Epithelial cell of prostate (primary cell): ENCODE data around the gene KCNT2.

Source experiments
- DNase-seq: peaks from one replicate; pipeline ENCODE4 v3.0.0-alpha.2; 2011; ENCODE audit warnings: low read depth, low spot score
- H3K27ac ChIP-seq: fragments of 450-650 bp; 2 replicates; pipeline ENCODE4 v1.5.1; 2017; ENCODE audit warnings: mild to moderate bottlenecking

KCNT2 gene

GRCh38 chr1:196593955-196594354, 14.3 kb downstream of the KCNT2 start:
- H3K27ac ChIP-seq, result no peak overlapping the region
- DNase-seq, result no peak

DNA sequence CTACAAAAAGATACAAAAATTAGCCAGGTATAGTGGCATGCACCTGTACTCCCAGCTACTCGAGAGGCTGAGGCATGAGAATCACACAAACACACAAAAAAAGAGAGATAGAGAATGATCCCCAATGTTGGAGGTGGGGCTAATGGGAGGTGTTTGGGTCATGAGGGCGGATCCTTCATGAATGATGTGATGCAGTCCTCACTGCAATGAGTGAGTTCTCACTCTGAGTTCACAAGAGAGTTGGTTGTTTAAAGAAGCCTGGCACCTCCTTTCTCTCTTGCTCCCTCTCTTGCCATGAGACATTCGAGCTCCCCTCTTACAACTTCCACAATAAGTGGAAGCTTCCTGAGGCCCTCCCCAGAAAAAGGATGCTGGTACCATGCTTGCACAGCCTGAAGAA, 17.3 kb downstream of the KCNT2 start:
- no peak overlapping the region for H3K27ac ChIP-seq
- no peak for DNase-seq

DNA sequence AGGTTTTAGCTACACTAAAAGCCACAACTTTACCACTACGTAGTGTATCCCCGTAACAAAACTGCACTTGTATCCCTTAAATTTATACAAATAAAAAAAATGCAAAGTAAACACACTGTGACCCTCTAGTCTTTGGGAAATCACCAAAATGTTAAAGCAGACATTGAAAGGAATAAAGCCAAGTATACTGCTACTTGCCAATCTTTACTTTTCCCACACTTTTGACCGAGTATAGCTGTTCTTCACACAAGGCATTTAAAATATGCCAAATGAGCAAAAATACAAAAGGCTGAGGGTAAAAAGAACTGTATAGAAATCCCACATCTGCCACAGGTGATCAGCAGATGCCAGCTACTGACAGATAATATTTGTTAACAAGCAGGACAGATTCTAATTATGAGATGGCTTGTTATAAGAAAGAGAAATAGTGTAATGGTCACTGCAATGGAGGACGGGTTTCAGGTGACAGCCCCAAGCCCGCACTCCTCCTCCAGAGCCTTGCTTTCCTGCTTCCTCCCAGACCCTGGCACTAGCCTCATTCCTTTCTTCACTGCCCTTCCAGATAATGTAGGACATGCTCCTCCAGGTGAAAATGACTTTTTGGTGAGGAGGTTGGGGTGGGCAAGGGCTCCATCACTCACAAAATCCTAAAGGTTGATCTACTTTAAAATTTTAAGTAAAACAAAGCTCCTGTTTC, 18.1 kb downstream of the KCNT2 start:
- H3K27ac ChIP-seq, result no peak overlapping the region

GRCh38 chr1:196584696-196585095, 23.5 kb downstream of the KCNT2 start:
- H3K27ac ChIP-seq, result no peak overlapping the region
- DNase-seq, result no peak

More for the DNA sequence above, 18.1 kb downstream of the KCNT2 start:
- no peak for DNase-seq

- no peak overlapping the region for H3K27ac ChIP-seq
- DNase-seq, result no peak
Observed at GRCh38 chr1:196577386-196577785, 30.9 kb downstream of the KCNT2 start.

GRCh38 chr1:196573226-196573625, 35.0 kb downstream of the KCNT2 start:
- no peak for DNase-seq
- no peak overlapping the region for H3K27ac ChIP-seq

- no peak overlapping the region for H3K27ac ChIP-seq
- DNase-seq, result no peak
Observed at GRCh38 chr1:196567238-196567637, 41.0 kb downstream of the KCNT2 start.

DNA sequence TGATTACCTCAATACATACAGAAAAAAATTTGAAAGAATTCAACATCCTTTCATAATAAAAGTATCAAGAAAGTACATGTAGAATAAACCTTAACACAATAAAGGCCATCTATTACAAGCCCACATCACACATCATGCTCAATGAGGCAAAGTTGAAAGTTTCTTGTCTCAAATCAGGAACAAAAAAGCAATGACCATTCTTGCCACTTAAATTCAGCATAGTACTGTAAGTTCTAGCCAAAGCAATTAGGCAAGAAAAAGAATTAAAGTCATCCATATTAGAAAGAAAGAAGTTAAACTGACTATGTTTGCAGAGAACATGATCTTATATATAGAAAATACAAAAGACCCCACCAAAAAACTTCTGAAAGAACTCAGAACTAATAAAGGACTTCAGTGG, 44.5 kb downstream of the KCNT2 start:
- no peak for DNase-seq
- no peak overlapping the region for H3K27ac ChIP-seq

DNA sequence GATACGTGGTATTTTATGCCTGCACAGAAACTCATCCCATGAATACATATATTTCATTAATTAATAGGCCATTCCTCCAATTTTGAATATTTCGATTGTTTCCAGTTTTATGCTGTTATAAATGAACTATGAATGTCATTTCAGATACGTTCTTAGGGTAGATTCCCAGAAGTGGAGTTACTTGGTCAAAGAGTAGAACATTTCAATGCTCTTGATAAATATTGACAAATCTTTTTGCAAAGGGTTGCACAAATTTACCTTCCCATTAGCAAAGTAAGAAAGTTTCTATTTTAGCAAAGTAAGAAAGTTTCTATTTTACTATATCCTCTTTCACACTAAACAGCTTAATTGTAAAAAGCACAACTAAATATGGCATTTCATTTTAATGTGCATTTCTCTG, 48.9 kb downstream of the KCNT2 start:
- DNase-seq, result no peak

GRCh38 chr1:196558411-196558810, 49.8 kb downstream of the KCNT2 start:
- no peak overlapping the region for H3K27ac ChIP-seq

More for the DNA sequence above, 48.9 kb downstream of the KCNT2 start:
- no peak overlapping the region for H3K27ac ChIP-seq

DNA sequence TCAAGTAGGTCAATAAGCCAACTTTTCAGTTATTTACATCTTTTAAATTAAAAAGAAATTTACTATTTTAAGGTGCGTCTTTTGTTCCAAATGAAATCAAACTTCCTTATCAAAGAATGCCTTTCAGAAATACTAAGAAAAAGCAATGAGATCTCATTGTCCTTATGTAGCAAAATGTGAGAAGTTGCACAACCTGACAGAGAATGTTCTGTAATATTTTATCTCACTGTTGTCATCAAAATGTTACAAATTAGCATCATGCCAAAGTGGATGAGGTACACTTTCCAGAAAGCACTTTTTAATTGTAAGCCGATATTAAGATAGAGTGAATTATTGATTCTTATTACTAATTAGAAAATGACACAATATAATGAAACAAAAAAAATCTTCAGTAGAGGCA, 50.4 kb downstream of the KCNT2 start:
- H3K27ac ChIP-seq, result no peak overlapping the region
- no peak for DNase-seq

More at GRCh38 chr1:196558411-196558810, 49.8 kb downstream of the KCNT2 start:
- peak; percentile 16 for DNase-seq

- no peak overlapping the region for H3K27ac ChIP-seq
- DNase-seq, result no peak
Observed at GRCh38 chr1:196550731-196551130, 57.5 kb downstream of the KCNT2 start.

GRCh38 chr1:196546272-196547111, 61.7 kb downstream of the KCNT2 start:
- H3K27ac ChIP-seq, result no peak overlapping the region
- DNase-seq, result no peak

- DNase-seq, result no peak
- H3K27ac ChIP-seq, result no peak overlapping the region
Observed at GRCh38 chr1:196545222-196545621, 63.0 kb downstream of the KCNT2 start.

DNA sequence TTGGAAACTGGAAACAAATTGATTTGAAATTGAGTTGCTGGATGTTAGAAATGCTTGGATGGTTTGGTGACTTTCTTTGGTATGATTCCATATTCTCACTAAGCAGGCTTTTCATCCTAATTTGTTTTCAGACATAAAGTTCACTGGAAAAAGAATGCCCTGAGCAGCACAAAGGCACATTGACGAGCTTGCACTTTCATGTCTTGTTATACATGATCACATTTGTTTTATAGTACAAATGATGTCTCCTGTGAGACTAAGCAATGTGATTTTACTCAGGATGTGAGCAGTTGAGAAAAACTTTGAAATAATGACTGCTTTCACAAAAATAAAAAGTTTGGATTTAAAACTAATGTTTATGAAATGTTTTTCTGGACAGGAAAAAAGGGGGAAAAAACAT, 63.6 kb downstream of the KCNT2 start:
- no peak for DNase-seq
- H3K27ac ChIP-seq, result no peak overlapping the region

DNA sequence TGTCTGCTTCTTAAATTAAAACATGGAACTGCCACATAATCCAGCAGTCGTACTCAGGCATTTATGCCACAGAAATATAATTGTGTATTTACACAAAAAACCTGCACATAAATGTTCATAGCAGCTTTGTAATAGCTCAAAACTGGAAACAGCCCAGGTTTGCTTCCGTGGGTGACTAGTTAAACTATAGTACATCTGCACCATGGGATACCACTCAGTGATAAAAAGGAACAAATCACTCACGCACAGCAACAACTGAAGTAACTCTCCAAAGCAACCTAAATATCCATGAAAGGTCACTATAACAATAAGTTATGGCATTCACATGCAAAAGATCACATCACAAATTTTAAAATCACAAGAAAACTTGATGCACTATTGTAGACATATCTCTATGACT, 64.4 kb downstream of the KCNT2 start:
- no peak overlapping the region for H3K27ac ChIP-seq
- no peak for DNase-seq

DNA sequence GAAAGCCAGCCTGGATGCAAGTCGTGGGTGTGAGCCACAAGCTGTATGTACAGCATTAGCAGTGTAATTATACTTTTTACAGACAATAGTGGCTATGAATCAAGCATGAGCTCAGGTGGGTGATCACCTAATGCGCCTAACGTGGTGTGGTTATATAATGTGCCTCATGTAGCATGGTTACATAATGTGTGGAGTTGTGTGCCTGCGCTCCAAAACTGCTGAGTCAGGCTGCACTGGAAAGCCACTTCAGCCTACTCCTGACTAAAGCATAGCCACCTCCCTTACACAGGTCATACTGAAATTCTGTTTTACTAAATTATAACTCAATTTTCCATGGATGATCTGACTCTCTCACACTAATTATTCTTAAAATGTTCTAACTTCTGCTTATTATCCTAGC, 69.8 kb downstream of the KCNT2 start:
- no peak overlapping the region for H3K27ac ChIP-seq
- DNase-seq, result no peak

- no peak overlapping the region for H3K27ac ChIP-seq
- peak; percentile 36 for DNase-seq
Observed at GRCh38 chr1:196535727-196536126, 72.5 kb downstream of the KCNT2 start.

GRCh38 chr1:196531737-196532524, 76.3 kb downstream of the KCNT2 start:
- no peak overlapping the region for H3K27ac ChIP-seq
- DNase-seq, result no peak

DNA sequence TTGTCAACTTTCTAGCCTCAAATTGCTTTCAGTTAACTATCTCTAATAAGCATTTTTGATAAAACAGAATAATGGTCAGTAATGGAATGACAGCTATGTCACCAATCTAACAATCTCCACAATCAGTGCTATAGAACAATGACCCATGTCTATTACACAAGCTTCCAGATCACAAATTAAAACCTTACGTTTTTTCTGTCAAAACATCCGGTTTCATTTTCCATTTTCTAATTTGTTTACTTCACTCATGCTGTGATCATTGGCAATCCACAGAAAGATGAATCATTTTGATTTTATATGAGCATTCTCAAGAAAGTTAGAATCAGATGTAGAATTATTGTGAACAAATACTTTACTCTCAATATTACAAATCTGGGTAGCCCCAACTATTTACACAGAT, 80.3 kb downstream of the KCNT2 start:
- DNase-seq, result no peak
- H3K27ac ChIP-seq, result no peak overlapping the region
